HG02938 (cell line): ENCODE data around the gene CD2.
A peak's percentile ranks its signal among the peaks of the same experiment; 100 is the strongest.

Experiments
- ATAC-seq: cut with Tn5 transposase; IDR thresholded peaks from one replicate; pipeline ENCODE4 v1.9.1; 2021; ENCODE audit warnings: mild to moderate bottlenecking, moderate library complexity; ENCODE audit not compliant: unreplicated experiment

The CD2 gene

DNA sequence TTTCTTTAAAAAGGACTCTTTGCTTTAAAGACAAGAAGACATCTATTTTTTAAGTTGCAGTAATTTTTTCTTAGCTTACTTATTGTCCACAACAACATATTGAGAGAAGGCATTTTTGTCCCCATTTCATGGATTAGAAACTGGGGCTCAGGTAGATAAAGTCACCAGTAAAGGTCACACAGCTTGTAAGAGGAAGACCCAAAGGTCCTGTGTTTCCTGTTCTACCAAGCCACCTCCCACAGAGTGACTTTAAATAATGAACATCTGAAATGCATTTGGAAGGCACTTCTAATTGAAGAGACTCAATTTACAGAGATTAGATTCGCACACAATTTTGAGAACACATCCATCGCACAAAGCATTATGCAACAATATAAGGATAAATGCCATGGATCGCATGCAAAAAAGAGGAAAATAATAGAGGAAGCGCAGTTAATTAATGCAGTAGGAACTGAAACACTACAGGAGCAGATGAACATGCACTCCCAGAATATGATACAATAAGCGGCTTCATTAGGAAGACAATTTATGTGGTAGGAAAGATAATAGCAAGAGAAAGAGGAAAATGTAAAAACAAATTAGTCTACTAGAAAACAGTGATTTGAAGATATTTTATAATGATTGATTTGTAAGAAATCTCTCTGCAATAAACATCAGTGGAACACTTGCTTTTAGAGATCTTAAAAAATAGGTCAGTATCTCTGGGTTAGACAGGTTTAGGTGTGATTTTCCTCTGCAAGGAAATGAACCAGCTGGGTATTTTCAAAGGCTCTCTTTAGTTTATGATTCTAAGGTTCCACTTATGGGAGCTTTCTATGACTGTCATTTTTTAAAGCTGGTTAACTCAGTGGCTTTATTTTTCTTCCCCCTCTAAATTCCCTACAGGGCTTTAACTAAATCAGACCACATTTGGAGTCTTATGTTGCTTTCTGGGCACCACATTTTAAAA lies 27.1 kb upstream of the CD2 start:
- ATAC-seq = no peak

DNA sequence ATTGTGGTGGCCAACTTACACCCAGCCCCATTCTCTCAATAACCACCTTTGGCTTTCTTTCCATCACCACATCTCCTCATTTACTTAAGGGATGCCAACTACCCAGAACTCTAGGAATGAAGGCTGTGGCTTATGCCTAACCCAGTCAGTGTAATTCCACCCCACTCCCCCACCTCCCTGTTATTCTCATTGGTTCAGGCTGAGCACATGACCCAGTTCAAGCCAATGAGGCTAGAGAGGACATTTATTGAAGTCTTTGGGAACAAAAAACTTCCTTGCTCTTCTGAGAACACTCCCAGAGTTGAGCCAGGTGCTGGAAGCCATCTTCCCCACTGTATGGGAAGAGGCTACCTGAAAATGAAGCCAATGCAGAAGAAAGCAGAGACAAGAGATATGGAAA lies 22.8 kb upstream of the CD2 start:
- no peak for ATAC-seq

DNA sequence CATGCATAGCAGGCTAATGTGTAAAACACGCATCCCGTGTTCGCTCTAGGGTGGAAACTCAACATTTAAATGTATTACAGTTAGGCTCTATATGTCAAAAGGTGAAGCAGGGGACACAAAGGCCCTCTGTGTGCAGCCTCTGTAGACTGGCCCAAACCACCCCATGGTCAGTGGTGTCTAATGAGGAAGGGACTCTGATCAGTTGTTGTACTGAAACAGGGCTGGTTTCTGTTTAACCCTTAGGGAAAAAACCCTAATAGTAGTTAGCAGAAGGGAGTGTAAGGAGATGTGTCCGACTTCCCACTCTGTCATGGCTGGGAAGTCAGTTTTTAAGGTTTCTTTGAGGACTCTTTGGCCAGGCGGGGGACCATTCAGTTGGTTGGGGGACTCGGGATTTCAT lies 21.5 kb upstream of the CD2 start:
- ATAC-seq = no peak

DNA sequence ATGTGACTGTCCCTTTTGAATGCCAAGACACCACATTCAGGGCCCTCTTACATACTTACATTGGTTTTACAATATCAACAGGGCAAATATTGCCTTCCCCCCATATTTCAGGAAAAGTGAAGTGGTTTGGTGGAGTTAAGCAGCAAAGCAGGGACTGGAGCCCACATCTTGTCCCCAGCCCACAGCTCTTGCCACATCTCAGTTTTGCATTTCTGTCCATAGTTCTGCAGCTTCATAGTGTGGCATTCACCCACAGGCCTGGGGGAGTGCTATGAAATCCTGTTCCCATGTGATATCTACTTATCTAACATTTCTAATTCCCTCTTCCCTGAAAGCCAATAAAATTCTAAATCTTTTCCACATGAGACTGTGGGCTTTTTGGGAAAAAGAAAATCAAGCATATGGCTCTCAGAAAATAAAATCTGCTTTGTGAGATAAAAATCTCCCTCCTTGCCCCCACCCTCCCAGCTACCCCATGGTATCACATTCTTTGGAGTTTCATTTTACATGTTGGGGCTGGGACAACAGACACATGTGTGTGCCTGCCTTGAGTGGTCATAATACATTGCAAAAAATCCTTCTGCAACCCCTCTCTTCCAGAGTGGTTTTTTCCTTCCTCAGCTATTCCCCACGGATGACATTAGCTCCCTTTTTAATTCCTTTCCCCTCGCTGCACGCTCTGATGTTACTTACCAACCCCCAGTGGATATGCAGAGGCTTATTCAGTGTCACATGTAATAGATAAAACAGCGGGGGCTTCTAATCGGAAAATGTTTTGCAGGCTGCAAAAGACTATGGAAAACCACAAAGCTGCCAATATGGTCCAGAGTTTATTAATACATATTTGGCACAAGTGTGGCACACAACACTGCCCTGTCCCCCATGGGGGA lies 20.5 kb upstream of the CD2 start:
- ATAC-seq = no peak

DNA sequence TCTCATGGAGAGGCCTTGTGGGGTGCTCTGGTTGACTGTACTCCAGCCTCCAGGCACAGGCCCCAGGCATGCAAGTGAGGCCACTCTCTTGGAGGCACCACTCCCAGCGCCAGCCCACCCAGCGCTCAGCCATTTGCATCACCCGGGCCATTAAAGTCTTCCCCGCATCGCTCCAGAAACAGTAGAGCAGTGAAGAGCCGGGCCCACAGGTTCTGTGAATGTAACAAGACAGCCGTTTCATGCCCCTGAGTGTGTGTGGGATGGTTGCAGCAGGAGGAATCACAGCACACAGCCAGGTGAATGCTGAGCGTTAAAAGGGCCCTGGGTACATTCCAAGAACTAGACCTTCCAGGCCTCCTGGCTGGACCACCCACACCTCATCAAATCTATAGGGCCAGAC lies 19.0 kb upstream of the CD2 start:
- no peak for ATAC-seq

DNA sequence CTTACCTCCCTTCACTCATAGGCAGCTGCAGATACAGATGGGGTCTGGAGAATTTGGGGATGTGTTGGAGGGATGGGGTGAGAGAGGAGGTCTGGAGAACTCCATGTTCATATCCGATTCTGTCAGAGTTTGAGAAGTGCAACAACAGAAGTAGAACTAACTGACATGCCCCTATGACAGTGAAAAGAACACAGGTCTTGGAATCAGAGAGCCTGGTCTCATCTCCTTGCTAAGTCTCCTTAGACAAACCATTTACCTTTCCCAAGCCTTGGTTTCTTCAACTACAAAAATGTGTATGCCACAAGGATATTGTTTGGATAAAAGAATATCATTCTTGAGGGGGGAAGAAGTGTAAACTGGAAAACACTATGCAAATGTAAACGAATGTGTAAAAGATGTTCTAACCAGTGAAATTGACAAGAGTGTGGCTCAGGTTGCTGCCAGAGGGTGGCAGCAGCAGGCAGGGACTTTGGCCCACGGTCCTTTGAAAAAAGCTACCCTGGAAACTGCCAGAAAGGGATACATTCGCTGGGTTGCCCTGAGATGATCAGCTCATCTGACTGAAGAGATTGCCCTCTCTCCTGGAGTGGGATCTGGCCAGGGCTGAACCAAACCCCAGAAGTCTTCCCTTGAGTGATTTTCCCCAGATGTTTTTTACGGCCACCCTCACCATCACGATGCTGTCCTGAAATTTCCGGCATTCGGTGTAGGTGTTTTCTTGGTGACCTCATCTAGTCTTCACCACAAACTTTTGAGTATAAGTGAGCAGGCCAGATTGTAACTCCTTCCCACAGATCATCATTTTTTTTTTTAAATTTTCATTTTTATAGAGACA lies 17.0 kb upstream of the CD2 start:
- ATAC-seq = peak; percentile 42

DNA sequence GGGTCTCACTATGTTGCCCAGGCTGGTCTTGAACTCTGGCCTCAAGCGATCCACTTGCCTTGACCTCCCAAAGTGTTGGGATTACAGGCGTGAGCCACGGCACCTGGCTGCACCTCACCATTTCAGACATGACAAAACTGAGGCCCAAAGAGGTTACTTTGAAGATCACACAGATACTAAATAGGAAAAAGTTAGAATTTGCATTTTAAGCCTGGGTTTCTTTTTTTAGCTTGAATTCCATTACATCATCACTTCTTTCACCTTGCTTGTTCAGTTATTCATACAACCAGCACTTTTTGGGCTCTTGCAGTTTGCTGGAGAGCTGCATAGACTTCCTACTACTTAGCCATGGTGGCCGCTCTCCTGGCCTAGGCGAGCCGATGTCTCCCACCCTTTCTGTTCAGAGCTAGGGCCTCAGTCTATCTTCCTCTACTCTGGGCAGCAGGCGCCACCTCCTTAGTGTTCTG lies 16.3 kb upstream of the CD2 start:
- ATAC-seq = peak; percentile 17

DNA sequence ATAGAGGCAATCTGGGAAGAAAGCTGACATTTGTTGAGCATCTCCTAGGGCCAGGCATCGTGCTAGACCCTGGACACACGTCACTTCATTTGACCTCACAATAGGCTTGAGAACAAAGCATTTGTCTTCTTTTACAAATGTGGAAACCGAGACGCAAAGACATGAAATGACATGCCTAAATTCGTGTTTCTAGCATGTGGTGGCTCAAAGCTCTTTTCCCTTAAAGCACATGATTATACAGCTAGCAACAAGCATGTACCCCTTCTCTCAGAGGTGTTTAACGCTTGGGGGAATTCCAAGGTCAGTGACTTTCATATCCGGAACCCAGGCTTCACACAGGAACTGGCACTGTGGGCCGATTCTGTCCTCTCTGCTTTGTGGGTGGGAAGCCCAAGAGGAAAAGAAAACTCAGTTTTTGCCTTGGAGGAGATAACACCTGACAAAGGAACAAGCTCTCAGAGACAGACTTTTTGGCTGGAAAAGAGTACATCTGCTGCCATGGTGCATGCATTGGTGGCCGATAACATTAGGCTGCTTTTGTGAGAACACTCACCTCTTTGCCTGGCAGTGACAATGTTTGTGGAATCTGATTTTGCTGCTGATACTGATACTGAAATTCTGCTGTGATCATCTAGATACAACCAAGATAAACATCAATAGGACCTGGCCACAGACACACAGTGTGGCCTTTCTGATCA lies 15.4 kb upstream of the CD2 start:
- peak; percentile 61 for ATAC-seq

DNA sequence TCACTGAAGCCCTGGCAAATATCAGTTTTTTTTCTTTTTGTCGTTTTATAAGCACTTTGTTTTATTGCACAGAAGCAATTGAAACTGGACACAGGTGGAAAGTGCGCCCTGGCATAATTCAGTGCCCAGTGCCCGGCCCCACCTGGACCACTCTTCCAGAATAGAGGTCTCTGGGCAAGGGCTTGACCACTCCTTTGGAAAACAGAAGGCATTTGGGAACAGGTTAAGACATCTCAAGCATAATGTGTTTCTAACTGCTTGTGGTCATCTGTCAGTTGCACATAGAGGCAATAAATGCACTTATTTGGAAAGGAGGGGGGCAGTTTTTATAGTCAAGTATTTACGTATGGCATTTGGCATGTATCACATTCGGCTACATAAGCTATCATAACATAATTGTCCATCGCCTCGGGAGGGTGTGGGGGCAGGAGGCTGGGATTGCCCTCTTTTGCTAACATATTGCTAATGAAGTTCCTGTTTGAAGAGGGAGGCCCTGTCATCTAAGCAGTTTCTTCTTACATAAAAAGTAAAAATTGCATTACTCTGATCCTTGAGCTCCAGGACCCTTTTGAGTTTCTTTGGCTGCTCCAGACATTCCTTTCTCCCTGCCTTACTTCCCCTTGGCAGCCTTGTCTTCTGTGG lies 14.7 kb upstream of the CD2 start:
- no peak for ATAC-seq

DNA sequence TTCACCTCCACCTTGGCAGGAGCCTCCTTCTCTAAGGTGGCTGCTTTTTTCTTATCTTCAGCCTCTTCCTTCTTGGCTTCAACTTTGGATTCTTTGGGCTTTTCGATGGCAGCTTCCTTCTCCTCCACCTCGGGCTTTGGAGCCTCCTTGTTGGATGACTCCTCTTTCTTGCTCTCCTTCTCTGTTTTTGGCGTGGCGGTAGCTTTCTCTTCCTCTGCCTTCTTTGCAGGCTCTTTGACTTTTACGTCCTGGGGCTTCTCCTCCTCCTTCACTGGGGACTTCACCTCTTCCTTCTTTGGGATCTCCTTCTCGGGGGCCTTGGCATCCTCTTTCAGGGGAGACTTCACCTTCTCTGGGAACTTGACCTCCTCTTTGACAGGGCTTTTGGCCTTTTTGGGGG lies 13.9 kb upstream of the CD2 start:
- ATAC-seq = no peak

DNA sequence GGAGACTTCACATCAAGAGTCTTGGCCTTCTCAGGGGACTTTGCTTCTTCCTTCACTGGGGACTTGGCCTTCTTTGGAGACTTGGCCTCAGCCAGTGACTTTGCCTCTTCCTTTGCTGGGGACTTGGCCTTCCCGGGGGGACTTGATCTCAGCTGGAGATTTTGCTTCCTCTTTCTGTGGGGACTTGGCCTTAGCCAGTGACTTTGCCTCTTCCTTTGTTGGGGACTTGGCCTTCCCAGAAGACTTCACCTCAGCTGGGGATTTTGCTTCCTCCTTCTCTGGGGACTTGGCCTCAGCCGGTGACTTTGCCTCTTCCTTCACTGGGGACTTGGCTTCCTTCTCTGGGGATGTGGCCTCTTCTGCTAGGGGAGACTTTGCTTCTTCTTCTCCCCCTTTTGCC lies 13.5 kb upstream of the CD2 start:
- no peak for ATAC-seq

DNA sequence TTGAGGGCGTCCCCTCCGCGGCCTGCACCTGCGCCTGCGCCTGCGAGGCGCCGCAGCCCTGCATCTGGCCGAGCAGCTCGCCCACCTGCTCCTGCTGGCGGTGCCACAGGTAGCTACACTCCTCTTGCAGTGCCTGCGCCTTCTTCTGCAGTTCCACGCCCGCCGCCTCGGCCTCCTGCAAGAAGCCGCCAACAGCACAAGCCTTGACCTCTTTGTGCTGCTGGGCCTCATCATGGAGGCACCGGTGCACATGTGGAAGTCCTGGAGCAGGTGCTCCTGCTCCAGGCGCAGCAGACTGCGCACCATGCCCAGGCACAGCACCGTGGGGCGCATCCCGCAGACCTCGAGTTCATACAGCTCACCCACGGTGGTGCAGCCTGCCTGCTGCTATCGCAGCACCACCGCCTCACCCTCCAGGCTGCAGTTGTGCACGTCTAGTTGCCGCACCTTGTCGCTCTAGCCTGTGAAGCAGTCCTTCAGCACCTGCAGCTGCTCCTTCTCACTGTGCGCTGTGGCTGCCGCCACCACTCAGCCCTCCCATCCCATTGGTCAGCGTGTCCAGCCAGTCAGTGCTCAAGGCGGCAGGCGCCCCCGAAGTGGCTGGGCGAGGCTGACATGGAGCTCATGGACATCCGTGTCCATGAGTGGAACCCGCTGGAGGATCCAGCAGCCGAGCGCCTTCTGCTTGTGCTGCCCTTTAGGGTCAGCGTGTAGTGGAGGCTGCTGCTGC lies 12.2 kb upstream of the CD2 start:
- ATAC-seq = no peak

DNA sequence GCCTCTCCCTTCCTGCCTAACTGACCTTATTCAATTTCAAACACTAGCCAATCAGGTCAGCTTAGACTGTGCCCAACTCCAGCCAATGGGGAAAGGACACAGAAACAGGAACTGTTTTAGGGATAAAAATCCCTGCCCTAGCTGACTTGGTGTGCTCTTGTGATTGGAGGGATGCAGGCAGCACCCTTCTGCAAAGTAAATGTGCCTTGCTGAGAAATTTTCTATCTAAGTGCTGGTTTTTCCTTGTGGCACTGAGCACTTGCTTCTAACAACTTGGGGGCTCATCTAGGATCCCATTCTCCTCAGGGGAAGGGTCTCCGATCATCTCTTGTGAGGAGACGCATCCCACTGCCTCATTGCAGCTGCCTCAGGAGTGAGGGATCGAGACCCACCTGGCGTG lies 10.7 kb upstream of the CD2 start:
- no peak for ATAC-seq

DNA sequence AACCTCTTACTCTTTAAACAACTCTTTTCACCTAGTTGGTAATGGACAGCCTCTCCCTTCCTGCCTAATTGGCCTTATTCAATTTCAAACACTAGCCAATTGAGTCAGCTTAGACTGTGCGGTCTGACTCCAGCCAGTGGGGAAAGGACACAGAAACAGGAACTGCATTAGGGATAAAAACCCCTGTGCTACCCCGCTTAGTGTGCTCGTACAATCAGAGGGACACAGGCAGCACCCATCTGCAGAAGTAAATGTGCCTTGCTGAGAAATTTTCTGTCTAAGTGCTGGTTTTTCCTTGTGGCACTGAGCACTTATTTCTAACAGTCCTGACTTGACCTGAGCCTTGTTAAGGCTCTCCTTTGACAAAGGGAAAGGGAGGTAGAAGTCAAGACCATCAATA lies 6.0 kb upstream of the CD2 start:
- ATAC-seq = no peak

DNA sequence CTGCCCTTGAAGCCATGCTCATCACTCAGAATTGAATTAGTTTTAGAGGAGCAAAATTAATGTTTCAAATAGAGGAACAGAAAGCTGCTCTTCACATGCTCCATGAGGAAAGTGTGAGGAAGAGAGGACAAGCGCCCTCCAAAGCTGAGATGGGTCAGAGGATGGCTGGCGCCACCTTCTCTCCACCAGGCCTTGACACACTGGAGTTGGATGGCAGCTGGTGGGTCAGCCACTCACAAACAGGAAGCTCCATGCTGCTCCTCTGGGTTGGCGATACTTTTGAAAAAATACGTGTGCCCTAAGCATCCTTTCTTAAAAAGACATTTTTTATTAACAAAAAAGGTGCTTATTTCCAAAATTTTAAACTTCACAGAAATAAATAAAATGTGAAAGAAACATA lies 3.1 kb upstream of the CD2 start:
- ATAC-seq = no peak

DNA sequence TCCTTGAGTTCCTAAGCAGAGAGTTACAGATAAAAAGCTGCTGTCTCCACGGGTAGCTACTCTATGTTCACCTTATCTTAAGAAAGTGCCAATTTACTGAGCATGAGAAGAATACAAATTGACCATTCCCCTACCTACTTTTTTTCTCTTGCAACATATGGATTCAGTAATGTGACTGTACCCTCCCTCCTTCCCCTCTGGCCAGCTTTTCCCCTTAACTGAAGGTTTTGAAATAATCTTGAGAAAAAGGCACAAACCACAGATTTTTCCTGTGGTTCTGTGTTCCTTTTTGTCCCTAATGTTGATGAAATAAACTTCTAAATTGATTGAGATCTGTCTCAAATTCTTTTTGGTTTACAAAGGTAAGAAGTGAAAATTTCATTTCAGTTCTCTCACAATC lies 2.6 kb upstream of the CD2 start:
- ATAC-seq = no peak

DNA sequence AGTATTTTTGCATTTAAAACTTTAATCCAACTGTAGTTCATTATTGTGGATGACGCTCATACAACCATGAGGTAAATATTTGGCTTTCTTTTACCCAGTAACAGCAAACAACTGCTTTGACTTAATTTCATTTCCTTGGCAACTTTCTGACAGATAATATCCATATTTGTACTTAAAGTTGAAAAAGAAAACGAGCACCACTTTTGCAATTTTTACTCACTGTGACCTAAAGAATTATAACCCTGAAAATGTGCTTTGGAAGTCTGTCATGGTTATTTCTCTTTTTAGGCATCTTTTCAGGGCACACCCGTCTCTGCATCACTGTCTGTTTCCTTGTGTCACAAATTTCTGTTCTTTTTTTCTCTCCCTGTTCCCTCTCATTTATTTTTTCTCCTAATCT lies 918 bp upstream of the CD2 start:
- ATAC-seq = no peak

DNA sequence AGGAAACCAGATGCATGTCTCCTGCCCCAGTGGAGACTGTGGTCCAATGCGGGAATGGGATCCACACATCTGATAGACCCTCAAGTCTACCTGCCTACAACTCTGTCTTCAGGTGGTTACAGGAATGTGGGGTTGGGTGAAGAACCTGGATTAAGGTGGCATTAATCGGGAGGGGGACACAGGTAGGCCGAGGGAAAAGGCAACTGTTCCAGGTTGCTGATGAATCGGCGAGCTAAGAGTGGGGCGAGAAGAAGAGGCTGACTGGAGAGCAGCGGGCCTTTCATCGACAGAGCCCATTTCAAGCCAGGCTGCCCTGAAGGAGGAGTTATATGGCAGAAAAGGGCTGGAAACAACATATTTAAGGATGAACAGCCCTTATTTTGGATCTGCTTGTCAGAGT lies 836 bp downstream of the CD2 start:
- no peak for ATAC-seq

DNA sequence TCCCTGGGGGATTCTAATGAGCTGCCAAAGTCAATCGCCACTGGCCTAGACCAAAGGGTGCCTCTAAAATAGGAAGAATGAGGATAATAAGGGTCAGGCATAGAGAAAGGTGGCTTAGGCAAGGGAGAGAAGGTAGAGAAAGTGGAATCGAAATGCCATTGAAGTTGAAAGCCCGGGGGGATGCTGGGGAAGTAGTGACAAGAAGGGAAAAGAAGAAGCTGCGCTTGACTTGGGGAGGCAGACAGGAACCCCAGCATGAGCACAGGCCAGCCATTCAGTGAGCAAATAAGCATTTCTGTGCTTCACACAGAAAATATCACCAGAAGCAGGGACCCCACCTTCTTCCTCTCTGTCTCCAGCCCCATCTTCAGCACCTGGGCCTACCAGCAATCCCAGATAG lies 1.5 kb downstream of the CD2 start:
- ATAC-seq = no peak
